ENCODE results near the gene GLG1.

GLG1 gene

DNA sequence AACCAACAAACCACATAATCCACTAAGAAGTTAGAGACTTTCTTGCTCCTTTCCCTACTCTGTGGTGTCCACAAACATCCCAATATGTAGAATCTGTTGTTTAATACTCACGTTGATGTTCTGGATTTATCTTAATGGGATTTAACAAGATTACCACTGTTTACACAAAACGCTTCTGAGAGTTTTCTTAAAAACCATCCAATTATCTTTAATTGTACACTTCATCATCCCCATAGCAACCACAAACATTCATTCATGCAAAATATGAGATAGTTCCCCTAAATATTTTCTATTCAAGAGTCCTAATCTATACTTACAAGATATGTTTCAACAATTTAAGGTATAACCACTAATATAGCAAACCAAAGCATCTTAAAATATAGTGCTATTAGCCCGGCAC lies 109.2 kb downstream of the GLG1 start:
- H3K4me2 ChIP-seq (ENCODE audit: low read length) = no peak overlapping the region
- no peaks in the 10 kb centered on the region for H3K79me2 ChIP-seq (ENCODE audit: low read length)
- no peak overlapping the region for H3K9ac ChIP-seq (ENCODE audit: low read length)
- no peak overlapping the region for H3K27ac ChIP-seq (ENCODE audit: low read length)
- no peaks in the 10 kb centered on the region for H3K27me3 ChIP-seq (ENCODE audit: low read depth, low read length)
- TF ChIP-seq CTCF (IDR thresholded peaks at IDR 0.05; ENCODE audit: low read depth, low read length) = no peak
- no peak for TF ChIP-seq EZH2phosphoT487 (IDR thresholded peaks at IDR 0.05; ENCODE audit: low read depth)
- H3K4me3 ChIP-seq (ENCODE audit: low read length) = no peak overlapping the region
- H3K9me3 ChIP-seq (ENCODE audit: insufficient read depth, low read length) = no peaks in the 10 kb centered on the region
- peaks cover 11% of the 10 kb centered on the region for H3K36me3 ChIP-seq (replicated peaks; ENCODE audit: low read depth, low read length)
- H4K20me1 ChIP-seq (ENCODE audit: insufficient read depth, low read length) = no peaks in the 10 kb centered on the region
- no peak overlapping the region for H2AFZ ChIP-seq (ENCODE audit: low read depth, low read length)
- H3K4me1 ChIP-seq (ENCODE audit: low read length) = peaks cover 10% of the 10 kb centered on the region

GRCh38 chr16:74496054-74496453 lies 110.9 kb downstream of the GLG1 start:
- H3K27ac ChIP-seq (ENCODE audit: low read length) = no peak overlapping the region
- peaks cover 10% of the 10 kb centered on the region for H3K4me1 ChIP-seq (ENCODE audit: low read length)
- no peaks in the 10 kb centered on the region for H3K79me2 ChIP-seq (ENCODE audit: low read length)
- no peaks in the 10 kb centered on the region for H3K9me3 ChIP-seq (ENCODE audit: insufficient read depth, low read length)
- H3K36me3 ChIP-seq (replicated peaks; ENCODE audit: low read depth, low read length) = peaks cover 15% of the 10 kb centered on the region
- H3K27me3 ChIP-seq (ENCODE audit: low read depth, low read length) = no peaks in the 10 kb centered on the region
- no peaks in the 10 kb centered on the region for H4K20me1 ChIP-seq (ENCODE audit: insufficient read depth, low read length)
- H3K4me2 ChIP-seq (ENCODE audit: low read length) = no peak overlapping the region
- H2AFZ ChIP-seq (ENCODE audit: low read depth, low read length) = no peak overlapping the region
- H3K4me3 ChIP-seq (ENCODE audit: low read length) = no peak overlapping the region
- TF ChIP-seq EZH2phosphoT487 (IDR thresholded peaks at IDR 0.05; ENCODE audit: low read depth) = no peak
- TF ChIP-seq CTCF (IDR thresholded peaks at IDR 0.05; ENCODE audit: low read depth, low read length) = no peak
- H3K9ac ChIP-seq (ENCODE audit: low read length) = no peak overlapping the region

- peaks cover 10% of the 10 kb centered on the region for H3K4me1 ChIP-seq (ENCODE audit: low read length)
- no peak overlapping the region for H3K4me3 ChIP-seq (ENCODE audit: low read length)
- H3K9ac ChIP-seq (ENCODE audit: low read length) = no peak overlapping the region
- H3K27ac ChIP-seq (ENCODE audit: low read length) = no peak overlapping the region
- peaks cover 25% of the 10 kb centered on the region for H3K36me3 ChIP-seq (replicated peaks; ENCODE audit: low read depth, low read length)
- H4K20me1 ChIP-seq (ENCODE audit: insufficient read depth, low read length) = no peaks in the 10 kb centered on the region
- H3K9me3 ChIP-seq (ENCODE audit: insufficient read depth, low read length) = no peaks in the 10 kb centered on the region
- TF ChIP-seq CTCF (IDR thresholded peaks at IDR 0.05; ENCODE audit: low read depth, low read length) (no peak), EZH2phosphoT487 (IDR thresholded peaks at IDR 0.05; ENCODE audit: low read depth) (no peak)
- H3K79me2 ChIP-seq (ENCODE audit: low read length) = no peaks in the 10 kb centered on the region
- no peak overlapping the region for H3K4me2 ChIP-seq (ENCODE audit: low read length)
- H3K27me3 ChIP-seq (ENCODE audit: low read depth, low read length) = no peaks in the 10 kb centered on the region
- no peak overlapping the region for H2AFZ ChIP-seq (ENCODE audit: low read depth, low read length)
These were observed 113.9 kb downstream of the GLG1 start for GRCh38 chr16:74492976-74493375.

DNA sequence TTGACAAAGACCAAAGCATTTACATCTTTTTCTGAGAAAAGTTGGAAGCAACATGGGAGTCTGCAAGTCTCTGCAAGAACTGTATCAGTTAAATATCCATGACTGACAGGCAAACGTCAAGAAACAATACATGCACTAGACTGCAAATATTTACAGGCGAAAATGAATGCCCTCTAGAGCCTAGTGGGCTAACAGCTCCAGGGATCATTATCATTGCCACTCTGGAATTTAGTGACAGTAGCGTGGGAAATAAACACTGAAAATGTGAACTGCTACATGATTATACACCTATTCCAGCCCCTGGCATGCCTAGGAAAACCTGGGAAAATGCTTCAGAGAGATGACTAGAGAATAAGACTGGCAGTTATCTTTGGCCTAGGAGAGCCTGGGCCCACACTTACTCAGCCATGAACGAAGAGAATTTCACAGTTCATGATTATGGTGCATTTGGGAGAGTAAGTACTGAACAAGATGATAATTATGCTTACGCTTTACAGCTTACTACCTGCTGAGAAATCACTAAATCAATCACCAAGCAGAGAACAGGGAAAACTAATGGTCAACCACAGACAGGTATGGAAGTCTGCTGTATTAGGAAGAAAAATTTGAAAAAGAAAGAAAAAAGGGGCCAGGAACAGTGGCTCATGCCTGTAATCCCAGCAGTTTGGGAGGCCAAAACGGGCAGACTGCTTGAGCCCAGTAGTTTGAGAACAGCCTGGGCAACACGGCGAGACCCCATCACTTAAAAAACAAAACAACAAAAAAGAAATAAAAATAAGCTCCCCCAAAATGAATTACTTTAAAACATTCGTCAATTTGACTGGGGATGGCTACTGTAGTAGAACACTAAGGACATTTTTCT lies 119.0 kb downstream of the GLG1 start:
- Histone ChIP-seq H3K36me3 (replicated peaks; ENCODE audit: low read depth, low read length) (peaks cover 36% of the 10 kb centered on the region), H3K9me3 (ENCODE audit: insufficient read depth, low read length) (no peaks in the 10 kb centered on the region), H3K27ac (ENCODE audit: low read length) (no peak overlapping the region)

More for the DNA sequence above, 119.0 kb downstream of the GLG1 start:
- no peak overlapping the region for H3K4me2 ChIP-seq (ENCODE audit: low read length)
- H3K4me1 ChIP-seq (ENCODE audit: low read length) = no peaks in the 10 kb centered on the region
- 0 out of 2 replicates have a peak, but pooled peaks cover 2% of the 10 kb centered on the region for H4K20me1 ChIP-seq (ENCODE audit: insufficient read depth, low read length)
- no peaks in the 10 kb centered on the region for H3K27me3 ChIP-seq (ENCODE audit: low read depth, low read length)
- no peak overlapping the region for H3K4me3 ChIP-seq (ENCODE audit: low read length)
- peaks cover 3% of the 10 kb centered on the region; the same call in 1 of the 2 replicates for H3K79me2 ChIP-seq (ENCODE audit: low read length)
- no peak for TF ChIP-seq CTCF (IDR thresholded peaks at IDR 0.05; ENCODE audit: low read depth, low read length)
- no peak for TF ChIP-seq EZH2phosphoT487 (IDR thresholded peaks at IDR 0.05; ENCODE audit: low read depth)
- H2AFZ ChIP-seq (ENCODE audit: low read depth, low read length) = no peak overlapping the region
- no peak overlapping the region for H3K9ac ChIP-seq (ENCODE audit: low read length)
